ENCODE data around the gene PNMT. TPM values are rescaled to one million over a fixed set of nuclear protein-coding genes. Genes with fewer than 3 reads are reported as not detected.

PNMT gene
- total and polyA plus RNA-seq, 8 donors: 0.45 to 16.6 (median 7.1) TPM; not detected in 2

DNA sequence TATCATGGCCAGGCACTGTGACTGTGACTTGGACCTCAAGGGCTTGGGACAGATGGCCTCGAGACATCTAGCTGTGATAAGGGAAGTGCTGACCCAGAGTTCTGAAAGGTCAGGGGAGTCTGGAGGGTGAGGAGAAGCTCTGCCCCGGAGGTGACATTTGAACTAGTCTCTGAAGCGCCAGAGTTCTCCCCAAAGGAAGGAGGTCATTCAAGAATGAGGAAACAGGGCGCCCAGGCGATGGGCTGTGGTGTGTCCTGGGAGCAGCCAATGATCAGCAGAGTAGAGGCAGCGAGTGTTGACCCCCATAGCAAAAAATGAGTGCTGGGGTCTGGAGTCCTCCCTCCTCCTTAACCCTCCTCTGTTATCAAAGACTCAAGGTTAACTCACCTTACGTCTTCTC lies 26.4 kb upstream of the PNMT start:
- WGBS, 5 donors: 70 to 82% (median 73%) methylated on average over 7 of the region's 7 CpGs

GRCh38 chr17:39642291-39643074 lies 25.8 kb upstream of the PNMT start:
- no peak for DNase-seq
- no peaks in the 10 kb centered on the region for H3K9me3 ChIP-seq
- H3K4me3 ChIP-seq: no peak overlapping the region
- no peak for TF ChIP-seq EP300 (IDR thresholded peaks at IDR 0.05)
- TF ChIP-seq, protein P1, sequence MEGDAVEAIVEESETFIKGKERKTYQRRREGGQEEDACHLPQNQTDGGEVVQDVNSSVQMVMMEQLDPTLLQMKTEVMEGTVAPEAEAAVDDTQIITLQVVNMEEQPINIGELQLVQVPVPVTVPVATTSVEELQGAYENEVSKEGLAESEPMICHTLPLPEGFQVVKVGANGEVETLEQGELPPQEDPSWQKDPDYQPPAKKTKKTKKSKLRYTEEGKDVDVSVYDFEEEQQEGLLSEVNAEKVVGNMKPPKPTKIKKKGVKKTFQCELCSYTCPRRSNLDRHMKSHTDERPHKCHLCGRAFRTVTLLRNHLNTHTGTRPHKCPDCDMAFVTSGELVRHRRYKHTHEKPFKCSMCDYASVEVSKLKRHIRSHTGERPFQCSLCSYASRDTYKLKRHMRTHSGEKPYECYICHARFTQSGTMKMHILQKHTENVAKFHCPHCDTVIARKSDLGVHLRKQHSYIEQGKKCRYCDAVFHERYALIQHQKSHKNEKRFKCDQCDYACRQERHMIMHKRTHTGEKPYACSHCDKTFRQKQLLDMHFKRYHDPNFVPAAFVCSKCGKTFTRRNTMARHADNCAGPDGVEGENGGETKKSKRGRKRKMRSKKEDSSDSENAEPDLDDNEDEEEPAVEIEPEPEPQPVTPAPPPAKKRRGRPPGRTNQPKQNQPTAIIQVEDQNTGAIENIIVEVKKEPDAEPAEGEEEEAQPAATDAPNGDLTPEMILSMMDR (IDR thresholded peaks at IDR 0.05): no peak
- TF ChIP-seq POLR2A (IDR thresholded peaks at IDR 0.05): no peak
- no peak for TF ChIP-seq POLR2AphosphoS5 (IDR thresholded peaks at IDR 0.05)
- H3K27me3 ChIP-seq: no peaks in the 10 kb centered on the region
- intact Hi-C loops (cut with DNase I; ENCODE audit: low total_unique reads): no loop called here
- H3K4me1 ChIP-seq: peaks cover 28 to 76% (median 69%) of the 10 kb centered on the region in 4 donors
- peaks cover 0 to 3% (median 0%) of the 10 kb centered on the region in 4 donors for H3K36me3 ChIP-seq
- 82 to 89% (median 83%) methylated on average over 8 to 9 of the region's 9 CpGs for WGBS, 5 donors
- no peak overlapping the region for H3K27ac ChIP-seq

More for the DNA sequence above, 26.4 kb upstream of the PNMT start:
- DNase-seq: no peak
- intact Hi-C loops (cut with DNase I; ENCODE audit: low total_unique reads): no loop called here
- H3K27ac ChIP-seq: no peak overlapping the region
- H3K27me3 ChIP-seq: no peaks in the 10 kb centered on the region
- H3K4me1 ChIP-seq: peaks cover 28 to 78% (median 73%) of the 10 kb centered on the region in 4 donors
- no peak overlapping the region for H3K4me3 ChIP-seq
- no peaks in the 10 kb centered on the region for H3K9me3 ChIP-seq
- H3K36me3 ChIP-seq: peaks cover 0 to 3% (median 0%) of the 10 kb centered on the region in 4 donors
- TF ChIP-seq POLR2A (IDR thresholded peaks at IDR 0.05) (no peak), EP300 (IDR thresholded peaks at IDR 0.05) (no peak), POLR2AphosphoS5 (IDR thresholded peaks at IDR 0.05) (no peak)
- TF ChIP-seq, protein P1 (IDR thresholded peaks at IDR 0.05): no peak

GRCh38 chr17:39643271-39643670 lies 25.0 kb upstream of the PNMT start:
- no peaks in the 10 kb centered on the region for H3K27me3 ChIP-seq
- 74 to 100% (median 82%) methylated on average over 1 to 4 of the region's 4 CpGs for WGBS, 5 donors
- no peak overlapping the region for H3K4me3 ChIP-seq
- TF ChIP-seq POLR2A (IDR thresholded peaks at IDR 0.05): no peak
- TF ChIP-seq, protein P1 (IDR thresholded peaks at IDR 0.05): no peak
- no peak for TF ChIP-seq EP300 (IDR thresholded peaks at IDR 0.05)
- no peak for TF ChIP-seq POLR2AphosphoS5 (IDR thresholded peaks at IDR 0.05)
- no peaks in the 10 kb centered on the region for H3K9me3 ChIP-seq
- H3K27ac ChIP-seq: no peak overlapping the region
- peaks cover 0 to 3% (median 0%) of the 10 kb centered on the region in 4 donors for H3K36me3 ChIP-seq
- no peak for DNase-seq
- intact Hi-C loops (cut with DNase I; ENCODE audit: low total_unique reads): no loop called here
- peaks cover 23 to 68% (median 62%) of the 10 kb centered on the region in 4 donors for H3K4me1 ChIP-seq

DNA sequence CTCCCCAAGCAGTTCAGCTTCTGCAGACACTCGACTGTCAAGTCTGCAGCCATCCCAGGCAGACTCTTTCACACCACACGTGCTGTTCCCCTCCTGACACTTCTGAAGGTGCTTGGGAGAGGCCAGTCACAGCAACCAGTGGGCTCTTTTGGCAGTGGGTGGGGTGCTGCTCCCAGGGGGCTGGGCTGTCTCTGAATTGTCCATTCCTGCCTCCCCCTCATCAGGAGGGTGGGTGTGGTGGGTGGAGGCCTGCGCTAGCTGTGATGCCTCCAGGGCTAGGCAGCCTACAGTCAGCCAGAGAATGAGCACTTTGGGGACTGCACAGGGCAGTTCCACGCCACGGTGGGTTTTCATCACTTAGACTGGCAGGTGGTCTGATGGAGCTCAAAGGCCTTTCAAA lies 21.0 kb upstream of the PNMT start:
- H3K4me1 ChIP-seq: peaks cover 5 to 54% (median 34%) of the 10 kb centered on the region in 4 donors
- intact Hi-C loops (cut with DNase I; ENCODE audit: low total_unique reads): no loop called here
- no peak for TF ChIP-seq EP300 (IDR thresholded peaks at IDR 0.05)
- TF ChIP-seq, protein P1 (IDR thresholded peaks at IDR 0.05): no peak
- TF ChIP-seq POLR2AphosphoS5 (IDR thresholded peaks at IDR 0.05): no peak
- TF ChIP-seq POLR2A (IDR thresholded peaks at IDR 0.05): no peak
- no peak overlapping the region for H3K27ac ChIP-seq
- no peak for DNase-seq
- H3K9me3 ChIP-seq: no peaks in the 10 kb centered on the region
- H3K27me3 ChIP-seq: no peaks in the 10 kb centered on the region
- H3K36me3 ChIP-seq: peaks cover 0 to 9% (median 2%) of the 10 kb centered on the region in 4 donors
- no peak overlapping the region for H3K4me3 ChIP-seq
- WGBS, 5 donors: 83 to 90% (median 85%) methylated on average over 4 to 5 of the region's 5 CpGs

All from stomach (tissue), 9 donors.